Left ventricle myocardium inferior (tissue), 1 donor: ENCODE measurements around the gene WASF3. TPM values are rescaled to one million over a fixed set of nuclear protein-coding genes. Genes with fewer than 3 reads are reported as not detected.

Experiments
- DNase-seq: peaks from one replicate; pipeline ENCODE4 v3.0.0-alpha.2; 2020
- H3K27ac ChIP-seq: fragments of 200-600 bp; replicated peaks from 2 replicates; pipeline ENCODE4 v1.8.0; 2021
- H3K27me3 ChIP-seq: fragments of 200-600 bp; 2 replicates; pipeline ENCODE4 v1.8.0; 2021; ENCODE audit warnings: low read depth
- H3K36me3 ChIP-seq: fragments of 200-600 bp; 2 replicates; pipeline ENCODE4 v1.8.0; 2021
- H3K4me1 ChIP-seq: fragments of 200-600 bp; 2 replicates; pipeline ENCODE4 v1.8.0; 2021
- H3K4me3 ChIP-seq: fragments of 200-600 bp; 2 replicates; pipeline ENCODE4 v1.8.0; 2021; ENCODE audit warnings: mild to moderate bottlenecking, moderate library complexity
- H3K9me3 ChIP-seq: fragments of 200-600 bp; replicated peaks from 2 replicates; pipeline ENCODE4 v1.8.0; 2021
- intact Hi-C: fragments of 100-400 bp; cut with micrococcal nuclease; formaldehyde crosslinking; loops from one replicate; pipeline ENCODE4 v1.11.0; 2022
- total RNA-seq: library from RNA; stranded (reverse); fragmentation: NEBNext Ultra II Directional; extraction: Animal tissue kit (Norgen Biotek cat#: 25700); gene quantifications from one replicate; pipeline ENCODE4 v1.2.1, GENCODE V29; 2021
- TF ChIP-seq, protein P1 (sequence below): fragments of 200-600 bp; IDR thresholded peaks from 2 replicates; pipeline ENCODE4 v1.8.0; 2021; ENCODE audit warnings: antibody characterized with exemption, mild to moderate bottlenecking, borderline replicate concordance
- donor health status: DM: no; HTN: yes; CAD: no; lungs with severe emphysema.

The WASF3 gene
- total RNA-seq, 1 donor from 2014 or later: 12.6 TPM

DNA sequence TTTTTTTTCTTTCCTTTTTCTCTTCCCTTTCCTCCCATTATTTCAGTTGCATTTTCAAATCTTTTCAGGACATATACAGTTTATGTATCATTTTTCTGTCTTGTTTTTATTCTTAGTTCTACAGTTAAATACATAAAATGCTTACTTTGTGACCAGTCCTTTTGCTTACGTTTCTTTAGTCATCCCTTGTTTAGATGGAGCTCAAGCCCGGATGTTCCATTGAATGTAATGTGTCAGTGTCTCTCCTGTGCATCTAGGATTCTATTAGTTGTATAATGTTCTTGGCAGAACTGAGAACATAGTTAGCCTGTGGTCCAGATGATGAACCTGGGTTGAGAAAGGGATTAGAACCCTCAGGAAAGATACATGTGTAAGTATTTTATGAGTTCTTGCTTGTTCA lies 17.8 kb downstream of the WASF3 start:
- peaks cover 23% of the 10 kb centered on the region for H3K9me3 ChIP-seq
- H3K27me3 ChIP-seq: no peaks in the 10 kb centered on the region
- H3K4me1 ChIP-seq: no peaks in the 10 kb centered on the region
- H3K4me3 ChIP-seq: no peak overlapping the region
- no peaks in the 10 kb centered on the region for H3K36me3 ChIP-seq
- intact Hi-C loops: no loop called here
- no peak for DNase-seq
- TF ChIP-seq, protein P1, sequence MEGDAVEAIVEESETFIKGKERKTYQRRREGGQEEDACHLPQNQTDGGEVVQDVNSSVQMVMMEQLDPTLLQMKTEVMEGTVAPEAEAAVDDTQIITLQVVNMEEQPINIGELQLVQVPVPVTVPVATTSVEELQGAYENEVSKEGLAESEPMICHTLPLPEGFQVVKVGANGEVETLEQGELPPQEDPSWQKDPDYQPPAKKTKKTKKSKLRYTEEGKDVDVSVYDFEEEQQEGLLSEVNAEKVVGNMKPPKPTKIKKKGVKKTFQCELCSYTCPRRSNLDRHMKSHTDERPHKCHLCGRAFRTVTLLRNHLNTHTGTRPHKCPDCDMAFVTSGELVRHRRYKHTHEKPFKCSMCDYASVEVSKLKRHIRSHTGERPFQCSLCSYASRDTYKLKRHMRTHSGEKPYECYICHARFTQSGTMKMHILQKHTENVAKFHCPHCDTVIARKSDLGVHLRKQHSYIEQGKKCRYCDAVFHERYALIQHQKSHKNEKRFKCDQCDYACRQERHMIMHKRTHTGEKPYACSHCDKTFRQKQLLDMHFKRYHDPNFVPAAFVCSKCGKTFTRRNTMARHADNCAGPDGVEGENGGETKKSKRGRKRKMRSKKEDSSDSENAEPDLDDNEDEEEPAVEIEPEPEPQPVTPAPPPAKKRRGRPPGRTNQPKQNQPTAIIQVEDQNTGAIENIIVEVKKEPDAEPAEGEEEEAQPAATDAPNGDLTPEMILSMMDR: no peak
- H3K27ac ChIP-seq: no peak overlapping the region

DNA sequence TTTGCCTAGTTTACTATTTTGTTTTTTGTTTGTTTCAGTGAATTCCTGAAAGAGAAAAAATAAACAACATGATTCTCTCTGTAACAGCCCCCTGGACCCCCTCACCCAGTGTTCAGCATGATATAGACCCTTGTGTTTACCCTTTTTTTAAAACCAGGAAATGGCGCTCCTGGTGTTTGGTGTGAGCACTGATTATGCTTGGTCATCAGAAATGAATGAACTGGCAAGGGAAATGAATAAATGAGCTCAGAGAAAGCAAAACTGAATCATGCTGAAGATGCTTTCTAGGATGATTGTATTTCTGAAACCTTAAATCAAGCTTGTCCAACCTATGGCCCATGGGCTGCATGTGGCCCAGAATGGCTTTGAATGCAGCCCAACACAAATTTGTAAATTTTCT lies 22.1 kb downstream of the WASF3 start:
- intact Hi-C loops: no loop called here
- TF ChIP-seq, protein P1: no peak
- H3K27ac ChIP-seq: no peak overlapping the region
- H3K27me3 ChIP-seq: no peaks in the 10 kb centered on the region
- H3K4me3 ChIP-seq: no peak overlapping the region
- DNase-seq: no peak
- no peaks in the 10 kb centered on the region for H3K36me3 ChIP-seq
- no peaks in the 10 kb centered on the region for H3K4me1 ChIP-seq
- peaks cover 15% of the 10 kb centered on the region for H3K9me3 ChIP-seq

DNA sequence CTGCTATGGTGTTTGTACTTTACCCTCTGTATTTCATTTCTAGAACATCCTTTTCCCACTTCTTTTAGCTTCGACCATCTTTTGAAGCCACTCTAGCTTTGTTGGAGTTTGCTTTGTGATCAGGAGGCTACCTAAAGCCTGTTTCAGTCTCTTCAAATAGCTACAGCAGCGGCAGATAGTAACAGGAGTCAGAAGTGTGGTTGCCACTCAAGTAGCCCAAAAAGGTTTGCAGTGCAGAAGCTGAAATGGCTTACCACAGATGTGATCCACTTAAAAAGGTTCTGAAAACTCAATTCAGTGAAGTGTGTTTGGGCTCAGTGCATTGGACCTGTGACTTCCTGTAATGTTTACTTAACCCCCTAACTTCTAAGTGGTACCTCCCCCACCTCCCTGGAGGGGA lies 26.2 kb downstream of the WASF3 start:
- Histone ChIP-seq H3K27me3 (no peaks in the 10 kb centered on the region), H3K4me3 (no peak overlapping the region), H3K9me3 (peaks cover 5% of the 10 kb centered on the region), H3K4me1 (peaks cover 5% of the 10 kb centered on the region), H3K27ac (no peak overlapping the region), H3K36me3 (no peaks in the 10 kb centered on the region)
- TF ChIP-seq, protein P1: no peak
- intact Hi-C loops: no loop called here
- no peak for DNase-seq

DNA sequence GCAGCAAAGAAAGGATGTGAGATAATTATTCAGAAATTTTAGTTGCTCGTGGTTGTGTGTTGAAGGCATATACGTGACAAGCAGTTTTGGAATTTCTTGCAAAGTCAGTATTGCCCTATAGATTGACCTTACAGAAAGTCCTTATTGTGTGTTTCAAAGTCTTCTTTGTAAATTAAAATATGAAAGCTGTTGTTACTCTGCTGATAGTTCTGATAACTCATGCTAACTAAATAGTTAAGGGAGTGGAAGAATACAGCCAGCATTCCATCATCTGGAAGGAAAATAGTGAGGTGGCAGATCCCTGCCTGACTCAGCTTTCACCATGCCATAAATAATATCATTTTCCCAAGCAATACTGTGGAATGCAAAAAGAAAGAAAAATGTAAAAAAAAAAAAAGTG lies 27.2 kb downstream of the WASF3 start:
- no peak overlapping the region for H3K27ac ChIP-seq
- H3K4me1 ChIP-seq: peaks cover 9% of the 10 kb centered on the region
- H3K4me3 ChIP-seq: no peak overlapping the region
- intact Hi-C loops: no loop called here
- H3K9me3 ChIP-seq: no peaks in the 10 kb centered on the region
- TF ChIP-seq, protein P1: no peak
- no peak for DNase-seq
- no peaks in the 10 kb centered on the region for H3K27me3 ChIP-seq
- H3K36me3 ChIP-seq: no peaks in the 10 kb centered on the region

DNA sequence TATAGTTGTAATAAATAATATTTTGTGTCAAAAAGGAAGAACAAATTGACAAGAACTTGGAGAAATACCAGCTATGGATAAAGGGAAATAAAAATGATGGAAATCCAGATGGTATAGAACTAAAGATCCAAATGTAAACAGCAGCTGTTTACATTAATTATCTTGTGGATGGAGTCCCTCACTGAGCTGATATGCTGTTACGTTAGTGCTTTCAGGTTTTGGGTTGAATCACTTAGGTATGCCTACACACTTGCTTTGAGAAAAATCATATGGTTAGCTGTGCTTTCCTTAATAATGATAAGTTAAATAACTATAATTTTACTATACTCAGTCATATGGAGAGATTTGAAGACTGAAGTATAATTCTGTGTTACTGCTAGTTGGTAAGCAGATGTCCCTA lies 27.7 kb downstream of the WASF3 start:
- Histone ChIP-seq H3K36me3 (no peaks in the 10 kb centered on the region), H3K27ac (no peak overlapping the region), H3K27me3 (no peaks in the 10 kb centered on the region), H3K4me1 (peaks cover 10% of the 10 kb centered on the region), H3K9me3 (no peaks in the 10 kb centered on the region), H3K4me3 (no peak overlapping the region)
- TF ChIP-seq, protein P1: no peak
- no peak for DNase-seq
- intact Hi-C loops: no loop called here

DNA sequence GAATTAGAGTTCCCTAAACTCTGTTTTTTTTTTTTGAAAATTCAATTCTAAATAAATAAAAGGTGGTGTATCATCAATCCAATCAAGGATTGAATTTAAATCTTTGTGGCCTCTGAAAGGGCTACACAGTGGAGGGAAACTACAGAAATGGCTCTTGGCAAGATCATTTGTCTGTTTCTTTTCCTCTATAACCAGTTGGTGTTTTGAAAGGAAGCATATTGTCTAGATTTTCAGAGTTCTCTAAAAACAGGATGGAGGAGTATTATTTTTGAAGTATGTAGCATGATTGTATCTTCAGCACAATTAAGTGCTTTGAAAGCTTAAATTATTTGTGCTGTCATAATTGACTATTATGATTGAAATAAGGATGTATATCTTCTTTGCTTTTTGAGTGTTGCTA lies 29.8 kb downstream of the WASF3 start:
- no peaks in the 10 kb centered on the region for H3K9me3 ChIP-seq
- intact Hi-C loops: no loop called here
- H3K27me3 ChIP-seq: no peaks in the 10 kb centered on the region
- TF ChIP-seq, protein P1: no peak
- no peak overlapping the region for H3K4me3 ChIP-seq
- no peak for DNase-seq
- H3K36me3 ChIP-seq: no peaks in the 10 kb centered on the region
- H3K4me1 ChIP-seq: peaks cover 10% of the 10 kb centered on the region
- H3K27ac ChIP-seq: no peak overlapping the region
